Large intestine (tissue), 3 donors: ENCODE measurements around the gene GADD45G. TPM values are rescaled to one million over a fixed set of nuclear protein-coding genes. Genes with fewer than 3 reads are reported as not detected.

Experiments
- DNase-seq, 2 donors: peaks; one replicate each; pipeline versions ENCODE4 v3.0.0 to v3.0.0-alpha.2; 2013
- H3K27ac ChIP-seq: one replicate; pipeline ENCODE4 v1.5.1; 2013; ENCODE audit warnings: low read length
- H3K27me3 ChIP-seq: 2 replicates; pipeline ENCODE4 v1.6.1; 2013; ENCODE audit warnings: low read length; ENCODE audit not compliant: control insufficient read depth, insufficient read depth
- H3K36me3 ChIP-seq: 2 replicates; pipeline ENCODE4 v1.6.1; 2013; ENCODE audit warnings: low read length; ENCODE audit not compliant: control insufficient read depth, insufficient read depth
- H3K4me1 ChIP-seq: one replicate; pipeline ENCODE4 v1.6.1; 2013; ENCODE audit warnings: low read length; ENCODE audit not compliant: control insufficient read depth, insufficient read depth
- H3K4me3 ChIP-seq: one replicate; pipeline ENCODE4 v1.5.1; 2013; ENCODE audit warnings: low read length
- H3K9me3 ChIP-seq: one replicate; pipeline ENCODE4 v1.6.1; 2013; ENCODE audit warnings: mild to moderate bottlenecking, low read depth, low read length, moderate library complexity; ENCODE audit not compliant: control insufficient read depth
- WGBS: methylation state at CpG from one replicate; pipeline ENCODE4 v1.1.5; 2013; ENCODE audit warnings: low lambda C conversion rate; ENCODE audit not compliant: insufficient coverage; 5-methylcytosine and 5-hydroxymethylcytosine counted together
- polyA plus RNA-seq: library from polyadenylated mRNA; unstranded; fragments of 120-200 nt; gene quantifications from one replicate; pipeline ENCODE4 v1.2.1, GENCODE V29; 2013

GADD45G gene
- polyA plus RNA-seq, 1 donor = 10.5 TPM

GRCh38 chr9:89610391-89610925 lies 5.6 kb downstream of the GADD45G start:
- Histone ChIP-seq H3K36me3 (no peaks in the 10 kb centered on the region), H3K4me3 (no peak overlapping the region), H3K27me3 (no peaks in the 10 kb centered on the region), H3K27ac (no peak overlapping the region), H3K4me1 (peaks cover 21% of the 10 kb centered on the region), H3K9me3 (peaks cover 4% of the 10 kb centered on the region)
- WGBS = 83% methylated on average over 1 of the region's 7 CpGs
- DNase-seq = no peak

DNA sequence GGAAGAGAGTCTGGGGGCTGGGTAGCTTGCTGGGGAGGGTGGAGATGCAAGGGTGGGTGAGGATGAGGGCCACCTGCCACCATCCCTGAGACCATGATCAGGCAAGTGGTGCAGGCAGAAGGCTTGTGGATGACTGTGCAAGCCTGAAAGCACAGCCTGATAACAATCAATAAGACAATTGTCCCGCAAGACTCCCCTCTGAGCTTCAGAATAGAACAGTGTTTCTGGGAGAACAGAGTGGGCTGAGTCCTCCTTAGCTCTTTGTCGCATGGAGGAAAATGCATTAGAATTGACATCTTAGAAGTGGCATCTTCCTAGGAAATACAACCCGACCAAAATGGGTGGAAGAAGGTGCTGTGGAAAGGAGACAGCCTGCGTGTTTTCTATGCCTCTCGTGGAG lies 6.6 kb downstream of the GADD45G start:
- Histone ChIP-seq H3K4me3 (no peak overlapping the region), H3K27ac (no peak overlapping the region), H3K9me3 (peaks cover 4% of the 10 kb centered on the region), H3K36me3 (no peaks in the 10 kb centered on the region), H3K4me1 (peaks cover 20% of the 10 kb centered on the region), H3K27me3 (no peaks in the 10 kb centered on the region)
- DNase-seq = no peak
- WGBS = 80% methylated on average over 1 of the region's 5 CpGs

DNA sequence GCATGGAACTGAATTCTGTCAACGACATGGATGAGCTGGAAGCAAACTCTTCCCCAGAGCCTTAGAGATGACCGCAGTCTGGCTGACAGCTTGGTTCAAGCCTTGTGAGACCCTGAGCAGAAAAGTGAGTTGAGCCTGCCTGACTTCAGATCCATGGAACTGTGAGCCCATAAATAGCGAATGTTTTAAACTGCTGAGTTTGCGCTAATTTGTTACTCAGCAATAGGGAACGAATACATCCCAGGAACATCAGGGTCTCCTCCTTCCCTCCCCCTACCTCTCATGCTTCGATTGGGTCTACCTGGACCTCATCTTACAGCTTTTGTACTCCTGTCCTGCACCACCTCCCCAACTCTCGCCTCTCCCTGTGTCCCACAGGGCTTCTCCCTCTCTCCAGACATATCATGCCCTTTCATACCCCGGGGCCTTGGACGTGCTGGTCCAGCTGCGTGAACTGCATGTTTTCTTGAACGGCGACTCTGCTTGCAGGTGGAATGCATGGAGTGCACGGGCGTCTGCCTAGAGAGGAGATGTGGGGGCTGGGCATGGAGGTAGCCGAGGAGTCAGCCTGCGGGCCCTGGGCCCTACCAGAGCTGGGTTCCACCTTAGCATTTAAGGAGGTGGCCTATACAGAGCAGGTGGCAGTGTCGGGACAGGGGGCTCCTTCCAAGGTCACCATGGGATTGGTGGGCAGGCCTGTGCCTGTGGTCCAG lies 7.9 kb downstream of the GADD45G start:
- Histone ChIP-seq H3K9me3 (peaks cover 4% of the 10 kb centered on the region), H3K36me3 (no peaks in the 10 kb centered on the region), H3K4me3 (no peak overlapping the region), H3K27ac (no peak overlapping the region), H3K4me1 (peaks cover 8% of the 10 kb centered on the region), H3K27me3 (no peaks in the 10 kb centered on the region)
- WGBS = 100% methylated on average over 3 of the region's 17 CpGs
- DNase-seq = no peak

- Histone ChIP-seq H3K4me1 (no peaks in the 10 kb centered on the region), H3K27ac (no peak overlapping the region), H3K36me3 (no peaks in the 10 kb centered on the region), H3K4me3 (no peak overlapping the region), H3K9me3 (peaks cover 4% of the 10 kb centered on the region), H3K27me3 (no peaks in the 10 kb centered on the region)
- WGBS = 96% methylated on average over 3 of the region's 10 CpGs
- DNase-seq = no peak
Measured at GRCh38 chr9:89613912-89614892, 9.4 kb downstream of the GADD45G start.

DNA sequence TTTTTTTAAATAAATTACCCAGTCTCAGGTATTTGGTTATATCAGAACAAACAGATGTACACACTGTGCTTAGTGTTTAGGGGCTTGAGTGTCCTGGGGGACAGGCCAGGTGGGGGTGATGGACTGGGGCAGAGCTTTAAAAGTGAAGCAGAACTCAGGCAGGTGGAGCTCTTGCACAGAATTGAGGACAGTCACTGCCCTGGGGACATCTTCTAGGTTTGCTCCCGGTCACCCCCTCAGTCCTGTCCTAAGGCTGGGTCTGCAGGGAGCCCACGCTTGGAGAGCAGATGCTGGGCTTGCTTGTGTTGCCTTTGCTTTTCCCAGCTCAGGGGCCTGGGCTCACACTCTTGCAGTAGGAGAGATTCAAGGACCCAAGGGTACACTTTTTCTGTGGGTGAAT lies 10.8 kb downstream of the GADD45G start:
- no peaks in the 10 kb centered on the region for H3K4me1 ChIP-seq
- WGBS = no CpG with 5 or more reads among the region's 2 CpGs
- DNase-seq = no peak
- no peak overlapping the region for H3K27ac ChIP-seq
- H3K9me3 ChIP-seq = peaks cover 4% of the 10 kb centered on the region
- H3K4me3 ChIP-seq = no peak overlapping the region
- no peaks in the 10 kb centered on the region for H3K27me3 ChIP-seq
- no peaks in the 10 kb centered on the region for H3K36me3 ChIP-seq

- no peaks in the 10 kb centered on the region for H3K36me3 ChIP-seq
- H3K27me3 ChIP-seq = no peaks in the 10 kb centered on the region
- H3K4me1 ChIP-seq = no peaks in the 10 kb centered on the region
- WGBS = no CpG with 5 or more reads among the region's 9 CpGs
- peaks cover 4% of the 10 kb centered on the region for H3K9me3 ChIP-seq
- H3K4me3 ChIP-seq = no peak overlapping the region
- no peak for DNase-seq
- H3K27ac ChIP-seq = no peak overlapping the region
Measured at GRCh38 chr9:89616411-89616810, 11.6 kb downstream of the GADD45G start.

DNA sequence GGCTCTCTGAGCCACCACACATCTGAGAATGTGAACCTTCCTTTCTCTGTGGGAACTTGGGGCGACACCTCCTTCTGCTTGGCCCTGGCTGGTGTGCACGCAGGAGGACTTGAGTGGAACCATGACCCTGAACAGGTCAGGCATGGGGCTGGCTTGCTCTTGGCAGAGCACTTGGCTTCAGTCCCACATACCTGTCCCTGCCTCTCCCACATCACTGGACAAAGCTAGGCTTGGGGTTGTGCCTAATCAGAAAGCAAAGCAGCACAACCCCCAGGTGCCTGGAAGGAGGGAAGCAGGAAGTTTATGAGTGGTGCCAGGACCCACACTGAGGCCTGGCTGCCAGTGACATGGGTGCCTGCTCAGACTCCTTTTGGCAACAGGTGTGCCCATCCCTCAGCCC lies 13.2 kb downstream of the GADD45G start:
- Histone ChIP-seq H3K27me3 (no peaks in the 10 kb centered on the region), H3K27ac (no peak overlapping the region), H3K4me3 (no peak overlapping the region), H3K4me1 (no peaks in the 10 kb centered on the region), H3K9me3 (no peaks in the 10 kb centered on the region), H3K36me3 (no peaks in the 10 kb centered on the region)
- no peak for DNase-seq
- no CpG with 5 or more reads among the region's 2 CpGs for WGBS

- no peaks in the 10 kb centered on the region for H3K36me3 ChIP-seq
- no peaks in the 10 kb centered on the region for H3K4me1 ChIP-seq
- H3K9me3 ChIP-seq = no peaks in the 10 kb centered on the region
- no peak overlapping the region for H3K4me3 ChIP-seq
- WGBS = no CpG with 5 or more reads among the region's 1 CpG
- H3K27me3 ChIP-seq = no peaks in the 10 kb centered on the region
- no peak overlapping the region for H3K27ac ChIP-seq
- no peak for DNase-seq
Measured at GRCh38 chr9:89619019-89619418, 14.2 kb downstream of the GADD45G start.

GRCh38 chr9:89619424-89620138 lies 14.8 kb downstream of the GADD45G start:
- DNase-seq = no peak
- no peak overlapping the region for H3K4me3 ChIP-seq
- H3K9me3 ChIP-seq = no peaks in the 10 kb centered on the region
- H3K4me1 ChIP-seq = no peaks in the 10 kb centered on the region
- H3K36me3 ChIP-seq = no peaks in the 10 kb centered on the region
- no CpG with 5 or more reads among the region's 3 CpGs for WGBS
- no peak overlapping the region for H3K27ac ChIP-seq
- H3K27me3 ChIP-seq = no peaks in the 10 kb centered on the region

GRCh38 chr9:89621031-89621430 lies 16.2 kb downstream of the GADD45G start:
- H3K27ac ChIP-seq = no peak overlapping the region
- DNase-seq = no peak
- H3K9me3 ChIP-seq = no peaks in the 10 kb centered on the region
- H3K27me3 ChIP-seq = no peaks in the 10 kb centered on the region
- H3K4me3 ChIP-seq = no peak overlapping the region
- no CpG with 5 or more reads among the region's 6 CpGs for WGBS
- H3K4me1 ChIP-seq = no peaks in the 10 kb centered on the region
- H3K36me3 ChIP-seq = no peaks in the 10 kb centered on the region
